HAP-1 (cell line): ENCODE data around the gene SLC6A9.
A peak's percentile ranks its signal among the peaks of the same experiment; 100 is the strongest.

ENCODE experiments used
- DNase-seq, 2 experiments: peaks; one replicate each; pipeline ENCODE4 v3.0.0-alpha.2; 2016 to 2020; ENCODE audit warnings: low spot score in 2 of 2
- H3K27me3 ChIP-seq: fragments of 250-450 bp; sonication (Bioruptor Pico); 2 replicates; pipeline ENCODE4 v1.5.1; 2020; ENCODE audit warnings: low read depth, mild to moderate bottlenecking, moderate library complexity
- H3K36me3 ChIP-seq: fragments of 250-450 bp; sonication (Bioruptor Pico); replicated peaks from 2 replicates; pipeline ENCODE4 v1.5.1; 2020; ENCODE audit warnings: mild to moderate bottlenecking
- H3K4me1 ChIP-seq: fragments of 250-450 bp; sonication (Bioruptor Pico); 2 replicates; pipeline ENCODE4 v1.5.1; 2020; ENCODE audit warnings: mild to moderate bottlenecking
- H3K4me3 ChIP-seq: fragments of 250-450 bp; sonication (Bioruptor Pico); 2 replicates; pipeline ENCODE4 v1.5.1; 2020; ENCODE audit warnings: mild to moderate bottlenecking, moderate library complexity
- H3K9me3 ChIP-seq: fragments of 250-450 bp; sonication (Bioruptor Pico); 2 replicates; pipeline ENCODE4 v1.5.1; 2020; ENCODE audit warnings: mild to moderate bottlenecking, moderate library complexity
- in situ Hi-C: fragments of 300-500 bp; cut with MboI; formaldehyde crosslinking; loops from 3 replicates; pipeline ENCODE4 v1.14.3; 2020; ENCODE audit warnings: low sequenced_read_pairs, inconsistent platforms, mixed read lengths

The SLC6A9 gene

DNA sequence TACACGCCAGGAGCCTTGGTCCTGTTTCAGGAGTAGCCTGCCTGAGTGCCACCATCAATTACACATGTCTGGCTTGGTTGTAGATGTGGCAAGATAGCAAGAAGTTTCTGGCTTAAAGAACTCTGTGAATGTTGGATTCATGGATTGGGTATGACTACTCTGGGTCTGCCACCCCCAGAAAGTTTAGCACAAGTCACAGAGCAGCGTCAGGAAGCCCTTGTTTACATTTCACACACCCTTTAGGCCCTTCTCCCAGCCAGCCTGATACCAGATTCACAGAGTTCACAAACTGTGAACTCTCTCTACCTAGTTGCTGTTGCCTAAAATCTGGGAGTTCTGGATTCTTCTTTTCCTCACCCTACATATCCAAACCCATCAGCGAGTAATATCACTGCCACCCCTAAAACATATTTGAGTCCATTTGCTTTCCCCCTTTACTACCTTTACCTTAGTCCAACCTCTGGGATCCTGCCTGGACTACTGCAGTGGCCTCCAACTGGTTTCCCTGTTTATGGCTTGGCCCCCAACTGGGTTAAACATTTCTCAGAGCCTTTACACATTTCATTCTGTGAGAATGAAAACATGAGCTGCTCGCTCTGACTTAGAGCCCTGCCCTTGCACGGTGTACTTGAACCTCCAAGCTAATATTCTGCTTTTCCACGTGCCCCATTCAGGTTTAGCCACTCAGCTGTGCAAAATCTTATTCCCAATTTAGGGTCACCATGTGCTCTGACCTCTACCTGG, 43.9 kb downstream of the SLC6A9 start:
- Histone ChIP-seq H3K4me3 (no peak overlapping the region), H3K36me3 (peaks cover 22% of the 10 kb centered on the region), H3K27me3 (no peaks in the 10 kb centered on the region), H3K4me1 (peaks cover 11% of the 10 kb centered on the region; the same call in 1 of the 2 replicates), H3K9me3 (no peaks in the 10 kb centered on the region)
- DNase-seq = no peak
- in situ Hi-C loops = no loop called here

DNA sequence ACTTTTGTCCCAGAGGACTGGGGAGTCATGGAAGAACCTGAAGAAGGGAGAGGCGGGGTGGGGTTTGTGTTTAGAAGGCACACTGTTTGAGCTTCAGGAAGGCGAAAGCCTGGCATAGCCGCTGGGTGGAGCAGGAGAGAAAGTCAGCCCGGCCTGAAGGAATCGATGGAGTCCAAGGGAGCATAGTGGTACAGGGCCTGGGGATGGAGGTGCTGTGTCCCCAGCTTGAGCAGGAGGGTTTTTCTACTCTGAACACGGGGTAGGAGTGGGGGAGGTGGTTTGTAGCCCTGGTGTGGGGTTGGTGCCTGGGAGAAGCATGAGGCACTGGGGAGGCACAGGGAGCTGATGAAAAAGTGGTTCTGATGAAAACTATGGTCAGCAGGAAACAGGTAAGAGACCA, 44.5 kb downstream of the SLC6A9 start:
- Histone ChIP-seq H3K4me1 (peaks cover 6% of the 10 kb centered on the region; the same call in 1 of the 2 replicates), H3K36me3 (peaks cover 27% of the 10 kb centered on the region), H3K9me3 (no peaks in the 10 kb centered on the region), H3K27me3 (no peaks in the 10 kb centered on the region), H3K4me3 (no peak overlapping the region)
- no peak for DNase-seq
- in situ Hi-C loops = no loop called here

DNA sequence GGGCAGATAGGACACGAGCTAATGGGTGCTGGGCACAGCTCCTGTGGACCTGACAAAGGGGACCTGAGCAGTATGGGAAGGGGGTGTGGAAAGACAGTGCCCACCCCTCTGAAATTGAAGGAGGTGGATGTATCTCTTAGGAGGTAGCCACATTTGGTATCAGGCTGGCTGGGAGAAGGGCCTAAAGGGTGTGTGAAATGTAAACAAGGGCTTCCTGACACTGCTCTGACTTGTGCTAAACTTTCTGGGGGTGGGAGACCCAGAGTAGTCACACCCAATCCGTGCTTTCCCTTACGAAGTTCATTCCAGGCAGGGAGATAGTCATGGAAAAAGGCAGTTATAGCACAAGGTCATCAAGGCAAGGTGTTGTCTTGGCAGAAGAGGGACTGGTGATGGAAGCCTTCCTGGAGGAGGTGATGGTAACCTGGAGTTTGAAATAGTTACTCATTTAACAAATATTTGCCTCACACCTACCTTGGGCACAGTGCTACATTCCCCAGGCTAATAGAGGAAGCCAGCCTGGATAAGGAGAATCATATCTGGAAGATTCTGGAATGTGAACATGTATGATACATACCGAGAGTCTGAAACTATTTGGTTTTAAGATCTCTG, 45.2 kb downstream of the SLC6A9 start:
- DNase-seq = no peak
- in situ Hi-C loops = no loop called here
- H3K9me3 ChIP-seq = no peaks in the 10 kb centered on the region
- peaks cover 29% of the 10 kb centered on the region for H3K36me3 ChIP-seq
- no peaks in the 10 kb centered on the region for H3K27me3 ChIP-seq
- H3K4me3 ChIP-seq = no peak overlapping the region
- H3K4me1 ChIP-seq = peaks cover 5% of the 10 kb centered on the region; the same call in 1 of the 2 replicates

DNA sequence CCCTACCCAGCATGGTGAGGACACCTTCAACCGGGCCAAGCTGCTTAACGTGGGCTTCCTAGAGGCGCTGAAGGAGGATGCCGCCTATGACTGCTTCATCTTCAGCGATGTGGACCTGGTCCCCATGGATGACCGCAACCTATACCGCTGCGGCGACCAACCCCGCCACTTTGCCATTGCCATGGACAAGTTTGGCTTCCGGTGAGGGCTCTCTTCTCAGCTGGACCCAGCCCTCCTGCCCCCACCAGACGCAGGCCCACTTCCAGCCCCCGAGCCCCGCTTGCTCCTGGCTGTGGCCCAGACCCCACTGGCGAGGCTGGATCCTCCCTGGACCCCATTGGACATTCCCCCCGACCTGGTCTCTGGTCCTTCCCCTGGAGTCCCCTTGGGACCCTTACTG, 46.4 kb downstream of the SLC6A9 start:
- no peak for DNase-seq
- H3K9me3 ChIP-seq = no peaks in the 10 kb centered on the region
- in situ Hi-C loops = no loop called here
- no peaks in the 10 kb centered on the region for H3K27me3 ChIP-seq
- H3K36me3 ChIP-seq = peaks cover 29% of the 10 kb centered on the region
- H3K4me3 ChIP-seq = no peak overlapping the region
- peaks cover 8% of the 10 kb centered on the region; the same call in 1 of the 2 replicates for H3K4me1 ChIP-seq

DNA sequence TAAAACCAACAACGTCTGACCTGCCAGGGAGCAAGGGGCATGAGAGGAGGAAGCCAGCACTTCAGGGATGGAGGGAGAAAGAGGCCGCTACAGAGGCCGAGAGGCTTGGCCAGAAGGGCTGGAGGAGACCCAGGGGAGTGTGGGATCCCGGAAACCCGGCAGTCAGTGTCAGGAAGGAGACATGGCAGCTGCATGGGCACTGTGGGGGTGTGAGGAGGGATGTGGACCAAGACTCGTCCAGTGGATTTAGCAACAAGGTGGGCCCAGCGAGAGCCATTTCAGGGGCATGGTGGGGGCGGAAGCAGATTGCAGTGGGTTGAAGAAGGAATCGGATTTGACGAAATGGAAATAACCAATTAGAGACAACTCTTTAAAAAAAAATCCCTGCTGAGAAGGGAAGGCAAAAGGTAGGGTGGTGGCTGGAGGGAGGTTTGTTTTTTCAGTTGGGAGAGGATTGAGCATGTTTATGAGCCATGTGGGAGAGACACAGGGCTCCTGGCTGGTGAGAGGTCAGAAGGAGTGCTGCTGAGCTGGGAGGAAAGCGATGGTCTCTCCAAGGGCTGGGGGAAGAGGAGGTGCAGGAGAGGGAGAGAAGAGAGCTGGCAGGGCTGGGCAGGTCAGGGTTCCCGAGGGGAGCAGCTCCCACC, 47.9 kb downstream of the SLC6A9 start:
- no peak overlapping the region for H3K4me3 ChIP-seq
- H3K9me3 ChIP-seq = no peaks in the 10 kb centered on the region
- H3K36me3 ChIP-seq = peaks cover 31% of the 10 kb centered on the region
- H3K27me3 ChIP-seq = no peaks in the 10 kb centered on the region
- peaks cover 12% of the 10 kb centered on the region for H3K4me1 ChIP-seq
- DNase-seq = no peak
- in situ Hi-C loops = no loop called here

DNA sequence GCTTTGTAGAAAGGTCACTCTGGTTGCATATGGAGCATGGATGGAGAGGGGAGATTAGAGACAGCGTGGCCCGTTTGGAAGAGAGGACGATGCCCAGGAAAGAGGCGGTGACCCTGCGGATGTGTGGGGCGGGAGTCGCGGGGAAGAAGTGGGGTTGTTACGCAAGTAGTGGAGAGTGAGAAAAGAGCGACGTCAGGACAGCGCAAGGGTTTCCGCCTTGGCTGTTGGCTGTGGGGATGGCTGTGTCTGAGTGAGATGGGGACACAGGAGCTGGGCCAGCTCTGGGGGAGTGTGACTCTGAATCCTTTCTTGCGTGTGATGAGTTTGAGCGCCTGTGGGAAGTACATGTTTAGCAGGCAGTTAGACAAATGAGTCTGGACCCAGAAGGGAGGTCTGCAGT, 48.5 kb downstream of the SLC6A9 start:
- no peaks in the 10 kb centered on the region for H3K27me3 ChIP-seq
- H3K4me1 ChIP-seq = peaks cover 18% of the 10 kb centered on the region
- peaks cover 36% of the 10 kb centered on the region for H3K36me3 ChIP-seq
- no peak for DNase-seq
- H3K4me3 ChIP-seq = no peak overlapping the region
- H3K9me3 ChIP-seq = no peaks in the 10 kb centered on the region
- in situ Hi-C loops = no loop called here

DNA sequence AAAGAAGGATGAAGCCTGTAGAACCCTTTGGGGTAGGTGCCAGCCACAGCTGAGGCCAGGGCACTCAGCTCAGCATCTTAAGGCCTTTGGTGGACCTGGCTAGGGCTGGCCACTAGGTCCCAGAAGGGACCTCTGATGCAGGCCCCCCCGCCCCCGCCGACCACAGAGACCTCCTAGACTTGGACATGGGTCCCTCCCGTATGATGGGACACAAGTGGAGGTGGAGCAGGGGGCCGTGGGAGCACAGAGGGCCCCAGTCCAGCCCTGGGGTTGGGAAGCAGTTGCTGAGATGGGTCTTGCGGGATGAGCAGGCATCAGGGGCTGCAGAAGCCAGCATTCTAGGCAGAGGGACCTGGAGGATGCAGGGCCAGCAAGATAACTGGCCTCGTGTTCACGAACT, 49.0 kb downstream of the SLC6A9 start:
- no peaks in the 10 kb centered on the region for H3K9me3 ChIP-seq
- in situ Hi-C loops = no loop called here
- DNase-seq = no peak
- H3K4me1 ChIP-seq = peaks cover 23% of the 10 kb centered on the region
- no peaks in the 10 kb centered on the region for H3K27me3 ChIP-seq
- H3K36me3 ChIP-seq = peaks cover 41% of the 10 kb centered on the region
- no peak overlapping the region for H3K4me3 ChIP-seq

DNA sequence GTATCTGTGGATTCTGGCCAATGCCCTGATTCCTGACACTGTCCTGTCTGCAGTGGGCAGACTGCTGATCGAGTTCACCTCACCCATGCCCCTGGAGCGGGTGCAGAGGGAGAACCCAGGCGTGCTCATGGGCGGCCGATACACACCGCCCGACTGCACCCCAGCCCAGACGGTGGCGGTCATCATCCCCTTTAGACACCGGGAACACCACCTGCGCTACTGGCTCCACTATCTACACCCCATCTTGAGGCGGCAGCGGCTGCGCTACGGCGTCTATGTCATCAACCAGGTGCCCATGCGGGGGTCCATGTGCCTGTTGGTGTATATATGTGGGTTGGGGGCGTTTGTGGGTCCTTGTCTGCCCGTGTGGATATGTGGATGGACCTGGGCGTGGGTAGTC, 49.6 kb downstream of the SLC6A9 start:
- Histone ChIP-seq H3K27me3 (no peaks in the 10 kb centered on the region), H3K9me3 (no peaks in the 10 kb centered on the region), H3K4me3 (no peak overlapping the region), H3K36me3 (peaks cover 47% of the 10 kb centered on the region), H3K4me1 (peaks cover 29% of the 10 kb centered on the region)
- in situ Hi-C loops = no loop called here
- DNase-seq = no peak

DNA sequence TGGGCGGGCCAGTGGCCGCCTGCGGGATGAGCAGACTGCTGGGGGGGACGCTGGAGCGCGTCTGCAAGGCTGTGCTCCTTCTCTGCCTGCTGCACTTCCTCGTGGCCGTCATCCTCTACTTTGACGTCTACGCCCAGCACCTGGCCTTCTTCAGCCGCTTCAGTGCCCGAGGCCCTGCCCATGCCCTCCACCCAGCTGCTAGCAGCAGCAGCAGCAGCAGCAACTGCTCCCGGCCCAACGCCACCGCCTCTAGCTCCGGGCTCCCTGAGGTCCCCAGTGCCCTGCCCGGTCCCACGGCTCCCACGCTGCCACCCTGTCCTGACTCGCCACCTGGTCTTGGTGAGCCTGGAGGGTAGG, 50.1 kb downstream of the SLC6A9 start:
- DNase-seq = no peak
- peaks cover 51% of the 10 kb centered on the region for H3K36me3 ChIP-seq
- H3K27me3 ChIP-seq = no peaks in the 10 kb centered on the region
- no peak overlapping the region for H3K4me3 ChIP-seq
- H3K9me3 ChIP-seq = no peaks in the 10 kb centered on the region
- in situ Hi-C loops = no loop called here
- peaks cover 34% of the 10 kb centered on the region for H3K4me1 ChIP-seq

DNA sequence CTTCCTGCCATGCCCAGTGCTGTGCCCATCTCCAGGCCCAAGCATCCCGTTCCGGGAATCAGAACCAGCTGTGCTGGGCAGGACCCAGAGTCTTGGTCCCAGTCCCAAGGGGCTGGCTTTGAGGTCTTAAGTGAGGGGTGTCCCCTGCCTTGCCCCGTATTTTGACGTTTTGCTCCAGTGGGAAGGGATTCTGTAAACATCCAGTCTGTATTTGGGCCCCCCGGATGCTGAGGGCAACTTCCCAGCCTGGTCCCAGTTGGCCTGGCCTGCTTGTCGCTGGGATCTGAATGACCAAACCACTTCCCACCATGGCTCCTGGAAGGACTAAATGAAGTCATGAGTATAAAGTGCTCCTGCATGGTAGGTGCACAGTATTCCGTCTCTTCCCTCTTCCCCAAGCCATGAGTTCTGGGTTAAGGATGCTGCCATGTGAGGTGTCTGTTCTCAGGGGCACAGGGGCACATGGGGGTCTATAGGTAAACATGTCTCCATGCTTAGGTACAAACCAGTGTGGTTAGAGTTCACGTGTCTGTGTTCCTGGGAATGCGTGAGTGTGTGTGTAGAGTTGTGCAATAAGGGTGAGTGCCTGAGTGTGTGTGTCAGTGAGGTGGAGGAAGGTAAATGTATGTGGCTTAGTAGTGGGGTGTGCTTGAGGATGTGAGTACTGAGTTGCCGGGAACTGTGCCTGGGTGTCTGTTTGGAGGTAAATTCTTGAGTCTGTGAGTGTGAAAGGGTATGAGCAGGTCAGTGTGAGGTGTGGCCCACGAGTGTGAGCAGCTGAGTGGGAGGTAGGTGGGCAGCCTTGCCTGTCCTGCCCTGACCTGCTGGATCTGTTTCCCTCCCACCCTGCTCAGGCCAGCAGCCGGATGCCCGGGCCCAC, 50.8 kb downstream of the SLC6A9 start:
- Histone ChIP-seq H3K4me1 (peaks cover 34% of the 10 kb centered on the region), H3K4me3 (peak overlapping the region; percentile 54), H3K27me3 (no peaks in the 10 kb centered on the region), H3K36me3 (peaks cover 44% of the 10 kb centered on the region), H3K9me3 (no peaks in the 10 kb centered on the region)
- in situ Hi-C loops = no loop called here
- no peak for DNase-seq

DNA sequence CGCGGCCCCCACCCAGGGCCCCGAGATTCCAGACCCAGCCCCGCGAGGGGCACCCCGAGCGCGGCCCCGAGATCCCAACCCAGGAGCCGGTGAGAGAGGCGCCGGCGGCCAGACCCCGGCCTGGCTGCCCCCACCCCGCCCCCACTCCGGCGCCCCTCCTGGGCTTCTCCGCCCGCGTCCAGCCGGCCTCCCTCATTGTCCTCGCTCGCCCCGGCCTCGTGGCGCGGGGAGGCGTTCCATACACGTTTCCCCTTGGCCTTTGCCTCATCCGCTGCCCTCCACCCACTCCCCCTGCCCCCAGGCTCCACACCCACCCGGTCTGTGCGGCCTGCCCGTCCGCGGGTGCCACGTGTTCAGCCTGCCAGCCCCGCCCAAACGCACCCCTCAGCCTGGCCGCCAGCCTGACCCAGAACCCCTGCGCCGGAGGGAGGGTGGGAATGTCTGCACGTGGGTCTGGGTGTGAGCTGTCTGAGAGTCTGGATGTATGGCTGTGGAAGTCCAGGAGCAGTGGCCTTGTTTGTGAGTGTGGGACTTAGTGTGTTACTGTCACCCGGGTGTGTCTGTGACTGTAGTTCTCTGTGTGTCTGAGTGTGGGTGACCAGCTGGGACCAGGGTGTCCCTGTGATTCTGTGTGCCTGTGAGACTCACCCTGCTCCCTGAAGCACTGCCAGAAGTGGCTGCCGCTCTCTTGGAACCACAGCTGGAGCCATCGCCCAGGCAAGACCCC, 51.6 kb downstream of the SLC6A9 start:
- Histone ChIP-seq H3K27me3 (no peaks in the 10 kb centered on the region), H3K9me3 (no peaks in the 10 kb centered on the region), H3K36me3 (peaks cover 43% of the 10 kb centered on the region), H3K4me3 (peak overlapping the region; percentile 54), H3K4me1 (peaks cover 34% of the 10 kb centered on the region)
- in situ Hi-C loops = no loop called here
- DNase-seq = peak; percentile 22 to 69

DNA sequence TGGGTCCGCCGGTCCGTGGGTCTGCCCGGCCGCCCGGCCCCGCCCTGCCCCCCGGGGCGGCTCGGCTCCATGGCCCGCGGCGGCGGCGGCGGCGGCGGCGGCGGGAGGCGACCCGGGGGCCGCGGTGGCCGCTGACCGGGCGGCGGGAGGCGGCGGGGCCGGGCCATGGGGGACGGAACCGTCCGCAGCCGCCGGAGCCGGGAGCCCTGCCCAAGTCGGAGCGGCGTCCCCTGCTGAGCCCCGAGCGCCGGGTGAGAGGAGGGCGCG, 52.1 kb downstream of the SLC6A9 start:
- no peak for DNase-seq
- in situ Hi-C loops = no loop called here
- Histone ChIP-seq H3K4me1 (peaks cover 34% of the 10 kb centered on the region), H3K9me3 (no peaks in the 10 kb centered on the region), H3K36me3 (peaks cover 38% of the 10 kb centered on the region), H3K4me3 (peak overlapping the region; percentile 54), H3K27me3 (no peaks in the 10 kb centered on the region)

DNA sequence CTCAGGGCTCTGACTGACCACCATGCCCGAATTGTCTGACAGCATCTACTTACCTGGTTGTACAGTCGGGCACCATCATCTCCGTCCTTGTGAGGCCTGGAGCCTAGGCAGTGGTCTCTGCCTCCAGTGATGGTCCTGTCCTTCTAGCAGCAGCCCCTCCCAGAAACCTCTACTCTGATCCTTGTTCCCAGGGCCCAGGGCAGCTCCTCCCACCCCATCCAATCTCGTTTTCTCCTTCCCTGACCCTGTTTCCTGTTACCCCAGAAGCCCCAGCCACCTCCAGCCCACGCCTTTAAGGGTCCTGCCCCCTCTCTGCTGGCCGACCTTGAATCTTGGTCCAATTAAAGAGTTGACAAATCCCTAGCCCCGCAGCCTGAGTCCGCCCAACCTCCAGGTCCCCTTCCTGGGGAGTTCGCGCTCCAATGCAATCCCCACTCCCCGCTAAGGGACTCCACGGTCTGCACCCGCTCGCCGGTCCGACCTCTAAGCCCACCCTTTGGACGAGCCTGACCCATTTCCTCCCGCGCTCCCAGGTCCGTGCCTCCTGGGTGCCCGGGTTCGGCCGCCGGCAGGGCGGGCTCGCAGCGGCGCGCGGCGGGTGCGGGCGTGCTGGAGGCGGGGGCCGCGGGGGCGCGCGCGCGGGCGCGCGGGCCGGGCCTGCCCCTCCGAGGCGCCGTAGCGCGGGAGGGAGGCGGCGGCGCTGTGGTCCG, 52.6 kb downstream of the SLC6A9 start, which contains the start of gene B4GALT2:
B4GALT2 (plus strand) TSS at position 660 of the 710 bp plus-strand sequence. CDS start 1,951 bp downstream, outside the sequence.
- Histone ChIP-seq H3K4me3 (peak within 1 kb of the TSS; percentile 54), H3K36me3 (peaks cover 37% of the 10 kb centered on the region), H3K27me3 (no peaks in the 10 kb centered on the region), H3K9me3 (no peaks in the 10 kb centered on the region), H3K4me1 (peaks cover 34% of the 10 kb centered on the region)
- DNase-seq = peak; percentile 45 to 66
- in situ Hi-C loops = no loop called here
